Activated CD8-positive, alpha-beta memory T cell treated with anti-CD3 and anti-CD28 coated beads, Interleukin-2, amount 10 ng/mL, durations not matched to agents 7 days and 5 days (primary cell): ENCODE data around the gene HNMT. TPM values are rescaled to one million over a fixed set of nuclear protein-coding genes. Genes with fewer than 3 reads are reported as not detected.

Experiments used
- ATAC-seq: fragments of 150-1000 bp; cut with Tn5 transposase; one replicate; pipeline ENCODE4 v1.10.0; 2021; ENCODE audit warnings: moderate library complexity
- CTCF ChIA-PET: fragments of 350-600 bp; sonication (Branson Sonifier 250); formaldehyde crosslinking; loops from one replicate; lab custom pipeline; 2021; ENCODE audit warnings: antibody characterized with exemption; lab: Charles Lee
- DNase-seq: peaks from one replicate; pipeline ENCODE4 v3.0.0-alpha.2; 2020
- H3K27ac Mint-ChIP-seq: one replicate; pipeline ENCODE4 v1.8.0; 2021; ENCODE audit warnings: mild to moderate bottlenecking, mixed read lengths
- H3K27me3 Mint-ChIP-seq: one replicate; pipeline ENCODE4 v1.8.0; 2021; ENCODE audit warnings: mixed read lengths
- H3K36me3 Mint-ChIP-seq: one replicate; pipeline ENCODE4 v1.8.0; 2021; ENCODE audit warnings: mild to moderate bottlenecking, mixed read lengths
- H3K4me1 Mint-ChIP-seq: one replicate; pipeline ENCODE4 v1.8.0; 2021; ENCODE audit warnings: mixed read lengths
- H3K4me3 Mint-ChIP-seq: one replicate; pipeline ENCODE4 v1.8.0; 2021; ENCODE audit warnings: mild to moderate bottlenecking, moderate library complexity, mixed read lengths
- H3K9me3 Mint-ChIP-seq: one replicate; pipeline ENCODE4 v1.8.0; 2022; ENCODE audit warnings: low read depth, mixed read lengths
- total RNA-seq, 2 experiments: library from RNA; stranded (reverse); gene quantifications; one replicate each; pipeline ENCODE4 v1.2.3, GENCODE V29; 2021

Gene HNMT
- total RNA-seq, 2 experiments from 2014 or later = not detected

DNA sequence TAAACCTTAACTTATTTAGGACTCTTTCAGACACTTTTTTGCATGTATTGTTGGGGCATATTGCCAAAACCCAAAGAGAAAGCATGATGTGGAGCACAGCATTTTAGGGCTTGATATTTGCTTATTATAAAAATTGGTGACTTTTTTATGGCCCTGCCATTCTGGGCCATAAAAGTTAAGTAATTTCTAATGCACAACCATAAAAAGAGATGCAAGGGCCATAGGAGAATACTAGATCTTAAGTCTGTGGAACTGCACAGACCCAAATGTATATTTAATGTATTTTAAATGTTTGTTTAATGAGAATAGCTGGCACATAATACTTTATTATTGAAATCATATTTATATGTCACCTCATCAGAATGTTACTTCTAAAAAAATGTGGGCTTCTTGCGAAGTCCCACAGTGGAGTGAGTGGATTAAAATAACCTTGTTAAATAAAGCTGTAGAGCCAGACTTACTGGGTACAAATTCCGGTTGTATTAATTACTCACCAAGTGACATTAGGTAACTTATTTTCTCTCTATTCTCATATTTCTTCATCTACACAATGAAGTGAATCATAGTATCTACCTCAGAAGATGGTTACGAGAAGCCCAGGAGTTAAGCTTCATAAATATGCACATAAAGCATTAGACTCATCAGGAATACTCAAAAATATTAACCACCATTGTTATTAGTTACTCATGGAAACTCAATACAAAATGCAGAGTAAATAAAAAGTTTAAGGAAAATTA lies 52.2 kb downstream of the HNMT start:
- CTCF ChIA-PET = no interaction called here
- Mint-ChIP-seq H3K36me3 (no peaks in the 10 kb centered on the region), H3K27me3 (no peaks in the 10 kb centered on the region), H3K27ac (no peak overlapping the region), H3K4me1 (no peaks in the 10 kb centered on the region), H3K9me3 (no peaks in the 10 kb centered on the region), H3K4me3 (no peak overlapping the region)
- ATAC-seq = no peak
- no peak for DNase-seq

GRCh38 chr2:138017824-138018223 lies 53.6 kb downstream of the HNMT start:
- Mint-ChIP-seq H3K27ac (no peak overlapping the region), H3K9me3 (no peaks in the 10 kb centered on the region), H3K27me3 (no peaks in the 10 kb centered on the region), H3K4me3 (no peak overlapping the region), H3K4me1 (no peaks in the 10 kb centered on the region), H3K36me3 (no peaks in the 10 kb centered on the region)
- ATAC-seq (no peak), DNase-seq (no peak)
- CTCF ChIA-PET = no interaction called here

DNA sequence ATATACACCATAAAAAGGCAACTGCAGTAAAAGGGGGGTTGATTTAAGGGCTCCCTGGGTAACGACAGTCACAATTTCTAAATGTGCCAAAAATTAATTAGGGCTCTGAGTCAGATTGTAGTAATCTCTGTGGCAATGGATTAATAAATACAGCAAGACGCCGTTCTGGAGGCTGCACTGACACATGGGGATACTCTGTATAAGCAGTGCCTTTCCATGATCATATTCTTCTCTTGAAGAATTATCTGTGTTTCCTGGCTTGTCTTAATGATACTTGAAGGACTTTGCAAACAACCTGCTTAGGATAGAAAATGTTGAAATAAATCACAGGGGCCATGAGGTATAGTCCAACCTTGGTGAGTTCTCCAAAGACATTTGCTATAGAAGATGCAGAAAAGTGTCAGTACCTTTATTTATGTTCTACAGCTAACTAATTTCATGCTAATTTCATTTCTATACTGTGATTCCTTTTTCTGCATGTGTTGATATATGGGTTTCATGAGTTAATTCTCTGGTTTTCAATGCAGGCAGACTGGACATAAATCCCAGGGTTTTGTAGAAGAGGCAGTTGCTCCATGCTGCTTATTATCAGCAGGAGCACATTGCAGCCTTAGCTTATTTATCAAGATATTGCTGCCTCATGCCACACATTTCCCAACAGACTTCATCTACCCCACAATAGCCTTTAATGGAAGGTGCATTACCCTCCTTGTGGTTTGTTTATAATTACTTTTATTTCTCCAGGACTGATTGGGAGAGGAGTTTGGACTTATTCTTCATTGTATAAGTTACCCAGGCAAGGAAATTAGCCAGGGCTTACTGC lies 54.8 kb downstream of the HNMT start:
- no peak for DNase-seq
- Mint-ChIP-seq H3K27me3 (no peaks in the 10 kb centered on the region), H3K9me3 (no peaks in the 10 kb centered on the region), H3K36me3 (no peaks in the 10 kb centered on the region), H3K4me3 (no peak overlapping the region), H3K27ac (no peak overlapping the region), H3K4me1 (no peaks in the 10 kb centered on the region)
- ATAC-seq = no peak
- CTCF ChIA-PET = no interaction called here

DNA sequence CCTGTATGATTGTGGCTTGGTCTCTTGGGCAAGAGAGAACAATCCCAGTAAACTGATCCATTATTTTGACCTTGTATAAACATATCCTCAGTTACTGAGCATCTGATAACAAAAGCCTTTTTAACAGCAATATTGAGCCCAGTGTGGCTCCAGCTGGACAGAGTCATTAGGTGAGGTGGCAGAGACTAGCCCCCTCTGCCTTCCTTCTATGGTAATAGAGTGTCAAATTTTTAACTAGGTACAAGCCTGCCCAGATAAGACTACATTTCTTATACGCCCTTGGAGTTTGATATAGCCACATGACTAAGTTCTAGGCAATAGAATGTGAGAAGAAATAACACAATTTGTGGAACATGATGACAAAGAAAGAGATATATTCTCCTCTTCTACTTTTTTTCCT lies 56.2 kb downstream of the HNMT start:
- ATAC-seq (no peak), DNase-seq (no peak)
- H3K27me3 Mint-ChIP-seq = no peaks in the 10 kb centered on the region
- no peak overlapping the region for H3K4me3 Mint-ChIP-seq
- no peaks in the 10 kb centered on the region for H3K4me1 Mint-ChIP-seq
- H3K9me3 Mint-ChIP-seq = no peaks in the 10 kb centered on the region
- no peaks in the 10 kb centered on the region for H3K36me3 Mint-ChIP-seq
- no peak overlapping the region for H3K27ac Mint-ChIP-seq
- CTCF ChIA-PET = no interaction called here

DNA sequence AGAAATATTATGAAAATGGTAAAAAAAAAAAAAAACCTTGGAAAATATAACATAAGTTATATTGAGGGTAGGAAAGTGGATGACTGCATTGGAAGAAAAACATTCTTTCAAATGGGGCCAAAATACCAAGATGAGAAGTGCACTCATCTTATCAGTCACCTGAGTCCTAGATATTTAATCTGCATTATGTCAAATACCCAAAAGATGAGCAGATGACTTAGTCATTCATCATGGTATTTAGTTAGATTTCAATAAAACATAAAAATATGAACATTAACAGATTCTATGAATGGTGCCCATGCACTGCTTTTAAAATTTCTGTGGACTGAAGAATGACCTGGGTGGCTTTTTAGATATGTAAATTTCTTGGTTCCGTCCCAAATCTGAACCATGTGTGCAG lies 56.9 kb downstream of the HNMT start:
- Mint-ChIP-seq H3K4me3 (no peak overlapping the region), H3K27me3 (no peaks in the 10 kb centered on the region), H3K9me3 (no peaks in the 10 kb centered on the region), H3K4me1 (no peaks in the 10 kb centered on the region), H3K27ac (no peak overlapping the region), H3K36me3 (no peaks in the 10 kb centered on the region)
- ATAC-seq = no peak
- DNase-seq = no peak
- CTCF ChIA-PET = no interaction called here

- H3K27ac Mint-ChIP-seq = no peak overlapping the region
- CTCF ChIA-PET = no interaction called here
- no peaks in the 10 kb centered on the region for H3K9me3 Mint-ChIP-seq
- no peaks in the 10 kb centered on the region for H3K4me1 Mint-ChIP-seq
- ATAC-seq (no peak), DNase-seq (no peak)
- no peaks in the 10 kb centered on the region for H3K27me3 Mint-ChIP-seq
- no peaks in the 10 kb centered on the region for H3K36me3 Mint-ChIP-seq
- no peak overlapping the region for H3K4me3 Mint-ChIP-seq
Measured at GRCh38 chr2:138023298-138023697, 59.0 kb downstream of the HNMT start.

- no peaks in the 10 kb centered on the region for H3K27me3 Mint-ChIP-seq
- H3K4me3 Mint-ChIP-seq = no peak overlapping the region
- CTCF ChIA-PET = no interaction called here
Measured at GRCh38 chr2:138023976-138024375, 59.7 kb downstream of the HNMT start.

DNA sequence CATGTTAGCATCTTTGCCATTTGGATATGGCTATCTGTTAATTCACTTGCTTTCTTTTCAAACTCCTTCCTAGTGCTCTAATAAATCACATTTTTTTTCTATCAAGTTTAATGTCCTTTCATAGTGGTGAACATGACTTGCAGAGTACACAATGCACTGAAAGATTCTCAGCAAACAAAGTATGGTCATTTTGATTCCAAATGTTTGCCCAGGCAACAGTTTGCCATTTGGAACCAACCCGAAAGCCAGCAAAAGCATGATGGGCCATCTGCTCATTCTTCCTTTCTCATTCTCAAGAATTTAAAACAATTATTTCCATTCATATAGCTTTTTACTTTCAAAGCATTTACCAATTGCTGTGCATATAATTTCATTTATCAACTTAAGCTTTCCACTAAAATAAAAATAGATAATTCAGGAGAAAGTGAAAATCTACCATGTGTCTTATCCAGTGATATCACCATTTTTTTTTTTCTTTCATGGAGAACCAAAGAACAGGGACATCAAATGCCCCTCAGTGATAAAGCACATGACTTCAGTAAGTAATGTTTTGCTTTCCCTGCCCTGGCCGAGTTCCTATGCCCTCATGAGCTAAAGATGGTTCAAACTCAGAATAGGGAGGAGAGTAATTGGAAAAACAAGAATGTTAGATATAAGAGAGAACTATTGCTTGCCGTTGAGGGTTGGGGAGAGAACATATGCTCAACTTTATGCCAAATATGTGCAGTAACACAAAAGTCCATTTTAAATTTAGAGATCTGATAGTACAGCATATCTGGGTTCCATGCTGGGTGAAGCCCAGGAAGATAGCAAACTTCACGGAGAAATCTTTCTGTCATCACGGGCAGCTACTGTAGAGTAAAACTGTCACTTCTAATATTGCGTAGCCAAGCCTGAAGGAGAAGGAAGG lies 62.1 kb downstream of the HNMT start:
- no peaks in the 10 kb centered on the region for H3K4me1 Mint-ChIP-seq
- no peaks in the 10 kb centered on the region for H3K27me3 Mint-ChIP-seq
- no peak for DNase-seq
- CTCF ChIA-PET = no interaction called here
- no peaks in the 10 kb centered on the region for H3K9me3 Mint-ChIP-seq
- H3K27ac Mint-ChIP-seq = no peak overlapping the region
- ATAC-seq = no peak
- H3K4me3 Mint-ChIP-seq = no peak overlapping the region
- H3K36me3 Mint-ChIP-seq = no peaks in the 10 kb centered on the region

More at GRCh38 chr2:138023976-138024375, 59.7 kb downstream of the HNMT start:
- no peak overlapping the region for H3K27ac Mint-ChIP-seq
- ATAC-seq (no peak), DNase-seq (no peak)
- no peaks in the 10 kb centered on the region for H3K9me3 Mint-ChIP-seq
- H3K36me3 Mint-ChIP-seq = no peaks in the 10 kb centered on the region
- H3K4me1 Mint-ChIP-seq = no peaks in the 10 kb centered on the region

DNA sequence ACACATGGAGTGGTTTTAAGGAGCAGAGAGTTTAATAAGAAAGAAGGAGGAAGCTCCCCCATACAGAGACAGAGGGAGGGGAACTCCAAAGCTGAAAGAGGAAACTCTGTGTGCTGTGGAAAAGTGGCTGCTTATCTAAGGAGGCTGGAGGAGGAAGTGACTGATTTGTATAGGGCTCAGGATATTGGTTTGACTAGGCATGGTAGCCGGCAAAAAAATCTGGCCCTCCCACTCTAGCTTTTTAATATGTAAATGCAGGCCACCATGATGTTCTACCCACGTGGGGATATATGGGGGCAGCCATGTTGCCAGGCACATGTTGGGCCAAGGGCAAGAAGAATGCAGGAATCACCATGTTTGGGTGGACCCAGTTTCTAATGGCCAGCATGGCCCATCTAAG lies 64.3 kb downstream of the HNMT start:
- Mint-ChIP-seq H3K27ac (no peak overlapping the region), H3K4me3 (no peak overlapping the region), H3K36me3 (no peaks in the 10 kb centered on the region), H3K9me3 (no peaks in the 10 kb centered on the region), H3K27me3 (no peaks in the 10 kb centered on the region), H3K4me1 (no peaks in the 10 kb centered on the region)
- DNase-seq = no peak
- no peak for ATAC-seq
- CTCF ChIA-PET = no interaction called here

DNA sequence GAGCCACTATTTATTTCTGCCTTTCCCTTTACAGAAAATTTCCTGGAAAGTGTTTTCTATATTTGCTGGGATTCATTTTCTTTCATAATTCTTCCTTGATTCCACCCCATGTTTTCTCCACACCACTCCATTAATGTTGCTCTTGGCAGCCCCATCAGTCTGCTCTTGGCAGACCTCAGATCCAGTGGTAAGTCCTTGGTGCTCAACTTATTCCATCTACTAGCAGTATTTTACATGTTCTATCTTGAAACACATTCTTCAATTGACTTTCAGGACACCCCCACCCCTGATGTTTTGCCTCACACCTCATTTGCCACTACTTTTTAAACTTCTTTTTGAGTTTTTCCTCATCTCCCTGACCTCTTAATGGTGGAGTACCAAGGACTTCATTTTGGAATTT lies 65.0 kb downstream of the HNMT start:
- ATAC-seq (no peak), DNase-seq (no peak)
- Mint-ChIP-seq H3K4me3 (no peak overlapping the region), H3K36me3 (no peaks in the 10 kb centered on the region), H3K27me3 (no peaks in the 10 kb centered on the region), H3K9me3 (no peaks in the 10 kb centered on the region), H3K27ac (no peak overlapping the region), H3K4me1 (no peaks in the 10 kb centered on the region)
- CTCF ChIA-PET = no interaction called here

- H3K4me1 Mint-ChIP-seq = no peaks in the 10 kb centered on the region
- ATAC-seq (no peak), DNase-seq (no peak)
- no peaks in the 10 kb centered on the region for H3K9me3 Mint-ChIP-seq
- H3K27ac Mint-ChIP-seq = no peak overlapping the region
- no peak overlapping the region for H3K4me3 Mint-ChIP-seq
- CTCF ChIA-PET = no interaction called here
- H3K36me3 Mint-ChIP-seq = no peaks in the 10 kb centered on the region
- H3K27me3 Mint-ChIP-seq = no peaks in the 10 kb centered on the region
Measured at GRCh38 chr2:138030459-138030858, 66.2 kb downstream of the HNMT start.

- no peak overlapping the region for H3K4me3 Mint-ChIP-seq
- ATAC-seq (no peak), DNase-seq (no peak)
- no peaks in the 10 kb centered on the region for H3K36me3 Mint-ChIP-seq
- H3K4me1 Mint-ChIP-seq = no peaks in the 10 kb centered on the region
- H3K27ac Mint-ChIP-seq = no peak overlapping the region
- CTCF ChIA-PET = no interaction called here
- H3K27me3 Mint-ChIP-seq = no peaks in the 10 kb centered on the region
- no peaks in the 10 kb centered on the region for H3K9me3 Mint-ChIP-seq
Measured at GRCh38 chr2:138032334-138032733, 68.1 kb downstream of the HNMT start.

DNA sequence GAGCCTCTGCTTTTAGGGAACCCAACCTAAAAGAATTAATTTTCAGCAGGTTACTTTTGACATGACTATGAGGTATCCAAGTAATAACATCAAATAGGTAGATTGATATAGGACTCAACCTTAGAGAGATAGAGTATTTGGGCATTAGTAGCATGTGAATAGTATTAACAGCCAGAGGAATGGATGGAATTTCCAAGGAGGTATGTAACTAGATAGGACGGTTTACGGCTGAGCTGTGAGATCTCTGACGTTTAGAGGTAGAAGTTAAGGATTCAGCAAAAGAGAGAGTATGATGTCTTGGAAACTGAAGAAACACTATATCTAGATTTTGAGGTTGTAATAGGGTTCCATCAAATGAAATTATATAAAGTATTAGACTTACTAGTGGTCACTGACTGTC lies 70.3 kb downstream of the HNMT start:
- Mint-ChIP-seq H3K27ac (no peak overlapping the region), H3K4me1 (no peaks in the 10 kb centered on the region), H3K36me3 (no peaks in the 10 kb centered on the region), H3K9me3 (no peaks in the 10 kb centered on the region), H3K4me3 (no peak overlapping the region), H3K27me3 (no peaks in the 10 kb centered on the region)
- CTCF ChIA-PET = no interaction called here
- ATAC-seq = no peak
- no peak for DNase-seq
